ENCODE measurements around the gene NKX2-3. TPM values are rescaled to one million over a fixed set of nuclear protein-coding genes. Genes with fewer than 3 reads are reported as not detected.

Gene NKX2-3
- total RNA-seq, 1 donor from 2014 or later, result not detected

DNA sequence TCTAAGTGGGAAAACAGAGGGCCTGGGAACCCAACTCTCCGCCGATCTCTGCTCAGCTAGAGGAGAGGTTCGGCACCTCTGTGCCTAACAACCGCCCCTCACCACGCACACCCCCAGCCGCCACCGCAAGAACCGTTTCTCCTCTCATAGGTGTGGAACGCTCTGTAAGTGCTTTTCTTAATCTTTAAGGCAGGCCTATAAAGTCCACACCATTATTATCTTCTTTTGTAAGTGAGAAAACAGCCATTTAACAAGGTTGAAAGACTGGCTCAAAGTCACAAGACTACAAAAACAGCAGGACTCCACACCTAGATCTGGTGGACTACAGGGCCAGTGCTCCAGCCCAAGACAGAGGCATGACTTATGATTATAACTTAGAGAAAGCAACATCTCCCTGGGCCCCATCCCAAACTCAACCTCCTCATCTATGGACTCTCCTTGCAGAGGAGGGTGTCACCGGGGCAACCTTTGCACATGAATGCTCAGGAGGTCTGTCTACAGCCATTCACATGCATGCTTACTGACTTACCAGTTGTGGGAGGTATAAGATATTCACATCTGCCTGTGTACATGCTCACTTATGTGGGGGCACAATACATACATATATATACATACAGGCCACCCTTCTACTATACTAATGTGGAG, 7.9 kb upstream of the NKX2-3 start:
- ATAC-seq (ENCODE audit: poor library complexity), result no peak
- DNase-seq, result no peak
- intact Hi-C loops (cut with DNase I), result no loop called here

DNA sequence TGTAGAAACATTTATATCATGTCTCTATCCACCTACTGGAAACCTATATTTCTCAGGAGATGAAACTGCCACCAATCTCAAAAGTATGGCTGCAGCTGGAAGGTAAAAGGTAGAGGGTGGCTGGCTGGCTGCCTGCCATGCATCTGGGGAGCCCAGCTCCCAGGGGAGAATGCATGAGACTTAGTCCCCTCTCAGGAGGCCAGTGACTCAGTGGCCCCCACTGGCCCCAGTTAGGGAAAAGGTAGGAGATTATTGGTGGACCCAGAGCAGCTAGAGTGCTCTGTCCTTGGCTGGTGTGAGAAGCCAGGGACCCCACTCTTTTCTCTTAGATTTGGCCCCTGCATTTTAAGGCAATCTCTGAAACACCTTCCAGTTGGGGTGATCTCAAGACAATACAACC, 6.8 kb upstream of the NKX2-3 start:
- ATAC-seq (ENCODE audit: poor library complexity) (no peak), DNase-seq (no peak)
- intact Hi-C loops (cut with DNase I), result no loop called here

DNA sequence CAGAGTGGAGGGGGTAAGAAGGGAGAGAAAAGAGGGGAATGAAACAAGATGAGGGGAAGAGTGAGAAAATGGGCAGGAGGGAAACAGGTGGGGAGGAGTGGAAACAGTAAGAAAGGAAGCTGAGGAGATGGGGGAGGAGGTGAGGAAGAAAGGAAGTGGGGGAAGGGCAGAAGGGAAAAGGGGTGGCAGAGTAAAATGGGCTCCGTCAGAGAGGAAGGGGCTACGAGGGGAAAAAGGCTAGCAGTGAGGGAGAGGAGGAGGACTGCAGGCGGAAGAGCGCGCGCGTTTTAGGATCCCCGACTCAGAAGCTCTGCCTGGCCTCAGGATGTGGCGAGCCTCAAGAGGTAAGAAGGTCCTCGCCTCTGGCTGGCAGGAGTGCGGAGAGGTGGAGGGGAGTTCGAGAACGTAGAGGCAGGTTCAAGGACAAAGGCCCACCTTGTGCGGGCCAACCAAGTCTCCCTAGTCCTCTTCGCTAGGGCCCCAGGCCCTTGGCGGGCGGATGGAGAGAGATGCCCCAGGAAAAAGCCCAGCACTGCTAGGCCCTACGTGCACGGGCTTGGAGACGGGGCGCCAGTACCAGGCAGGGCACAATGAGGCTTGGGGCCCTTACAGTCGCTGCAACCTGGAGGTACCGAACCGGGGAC, 5.8 kb upstream of the NKX2-3 start:
- intact Hi-C loops (cut with DNase I), result no loop called here
- DNase-seq, result no peak
- ATAC-seq (ENCODE audit: poor library complexity), result no peak

DNA sequence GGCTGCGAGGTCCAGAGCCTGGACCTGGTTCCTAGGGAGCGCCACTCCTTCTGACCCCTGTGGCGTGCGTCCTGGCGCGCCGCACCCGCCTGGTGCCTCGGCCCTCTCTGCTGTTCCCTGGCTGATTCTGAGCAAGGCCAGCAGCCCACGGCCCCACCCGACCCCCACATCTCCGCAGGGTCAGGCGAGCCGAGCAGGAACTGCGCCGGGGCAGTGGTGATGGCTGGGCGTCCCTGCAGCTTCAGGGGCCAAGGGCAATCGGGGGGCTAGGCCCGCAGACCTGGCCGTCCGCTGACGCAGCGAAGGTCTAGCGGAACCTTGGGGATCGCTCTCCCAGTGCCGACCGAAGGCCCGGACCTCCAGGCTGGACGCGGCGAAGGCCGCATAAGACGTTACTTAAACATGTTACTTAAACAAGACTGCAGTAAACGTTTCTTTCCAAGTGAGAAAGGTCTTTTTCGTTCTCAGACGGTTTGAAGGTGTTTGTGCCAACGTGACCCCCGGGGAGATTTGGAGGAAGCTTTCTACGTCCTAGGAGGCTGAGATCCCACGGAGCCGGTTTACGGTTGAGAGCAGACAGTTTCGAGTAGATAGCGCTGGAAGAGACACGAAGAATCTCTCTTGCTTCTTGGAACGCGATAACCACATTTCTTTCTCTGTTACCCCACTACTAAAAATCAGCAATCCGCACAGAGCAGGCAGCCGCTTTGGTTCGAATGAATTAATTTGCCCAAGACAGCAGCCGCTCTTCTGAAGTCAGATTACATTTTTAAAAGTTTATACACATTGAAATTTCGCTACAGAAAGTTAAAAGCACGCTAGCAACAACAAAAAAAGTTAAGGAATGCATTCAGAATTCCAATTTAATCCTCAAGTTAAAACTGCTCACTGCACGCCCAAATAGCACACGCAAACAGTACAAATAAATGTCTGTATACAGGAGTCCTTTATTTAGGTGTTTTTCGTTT, 4.9 kb upstream of the NKX2-3 start:
- intact Hi-C loops (cut with DNase I), result no loop called here

DNA sequence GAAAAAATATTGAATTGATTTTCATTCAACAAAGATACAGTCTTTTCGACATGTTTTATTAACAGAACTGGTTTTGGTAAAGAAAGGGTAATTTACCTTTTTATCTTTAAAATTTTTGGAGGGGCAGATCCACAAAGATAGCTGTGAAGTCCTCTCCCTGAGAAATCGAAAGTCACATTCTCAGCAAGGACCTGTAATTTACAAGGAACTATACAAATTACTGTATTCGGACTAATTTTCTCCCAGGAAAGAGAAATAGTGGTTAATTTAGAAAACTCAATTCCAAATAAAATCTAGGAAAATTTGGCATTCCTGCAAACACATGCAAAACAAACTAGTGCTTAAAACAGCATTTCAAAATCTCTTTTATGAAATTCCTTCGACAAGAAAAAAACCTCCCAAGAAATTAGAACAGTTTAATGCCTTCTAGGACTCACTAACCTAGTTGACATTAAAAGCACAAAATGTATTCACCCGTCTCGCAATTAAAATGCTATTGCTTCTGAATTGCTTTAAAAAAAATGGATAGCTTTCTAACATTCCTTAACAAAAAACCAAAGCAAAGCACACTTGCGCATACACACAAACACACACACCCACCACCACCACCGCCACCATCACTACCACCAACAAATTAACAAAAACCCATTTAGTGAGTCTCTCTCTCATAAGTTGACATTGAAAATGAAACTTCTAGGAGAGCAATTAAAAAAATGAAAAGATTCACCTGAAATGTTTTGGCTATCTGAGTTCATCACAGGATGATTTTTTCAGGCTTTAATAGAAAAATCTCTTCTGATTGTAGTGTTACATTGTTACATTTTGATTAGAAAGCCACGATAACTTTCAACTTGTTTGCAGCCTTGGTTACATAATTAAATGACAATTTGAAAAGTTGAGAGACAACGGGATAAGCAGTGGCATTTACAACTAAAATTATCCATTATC, 4.0 kb upstream of the NKX2-3 start:
- no peak for ATAC-seq (ENCODE audit: poor library complexity)
- intact Hi-C loops (cut with DNase I), result no loop called here
- no peak for DNase-seq

More for the DNA sequence above, 4.9 kb upstream of the NKX2-3 start:
- no peak for ATAC-seq (ENCODE audit: poor library complexity)
- no peak for DNase-seq

DNA sequence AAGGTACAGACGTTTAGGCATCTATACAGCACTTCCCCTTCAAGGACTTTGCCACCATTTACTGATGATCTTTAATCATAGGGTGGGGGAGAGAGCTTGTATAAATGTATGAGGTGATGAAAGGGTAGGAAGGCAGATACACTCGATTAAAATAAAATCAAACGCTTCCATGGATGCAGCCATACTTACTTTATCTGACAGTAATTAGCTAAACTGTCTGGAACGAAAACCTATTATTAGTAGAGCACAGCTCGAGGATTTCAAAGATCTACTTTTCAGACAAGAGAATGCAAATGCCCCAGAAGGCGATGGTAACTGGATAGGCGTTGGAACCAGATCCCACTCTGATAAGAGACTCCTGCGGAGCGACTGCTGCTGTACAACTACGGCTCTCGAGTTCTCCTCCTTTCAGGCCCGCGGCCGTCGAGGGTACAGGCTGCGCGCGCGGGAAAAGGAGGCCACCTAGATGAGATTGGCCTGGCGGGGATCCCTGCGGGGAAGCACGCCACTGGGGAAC, 3.1 kb upstream of the NKX2-3 start:
- no peak for ATAC-seq (ENCODE audit: poor library complexity)
- intact Hi-C loops (cut with DNase I), result no loop called here
- no peak for DNase-seq

DNA sequence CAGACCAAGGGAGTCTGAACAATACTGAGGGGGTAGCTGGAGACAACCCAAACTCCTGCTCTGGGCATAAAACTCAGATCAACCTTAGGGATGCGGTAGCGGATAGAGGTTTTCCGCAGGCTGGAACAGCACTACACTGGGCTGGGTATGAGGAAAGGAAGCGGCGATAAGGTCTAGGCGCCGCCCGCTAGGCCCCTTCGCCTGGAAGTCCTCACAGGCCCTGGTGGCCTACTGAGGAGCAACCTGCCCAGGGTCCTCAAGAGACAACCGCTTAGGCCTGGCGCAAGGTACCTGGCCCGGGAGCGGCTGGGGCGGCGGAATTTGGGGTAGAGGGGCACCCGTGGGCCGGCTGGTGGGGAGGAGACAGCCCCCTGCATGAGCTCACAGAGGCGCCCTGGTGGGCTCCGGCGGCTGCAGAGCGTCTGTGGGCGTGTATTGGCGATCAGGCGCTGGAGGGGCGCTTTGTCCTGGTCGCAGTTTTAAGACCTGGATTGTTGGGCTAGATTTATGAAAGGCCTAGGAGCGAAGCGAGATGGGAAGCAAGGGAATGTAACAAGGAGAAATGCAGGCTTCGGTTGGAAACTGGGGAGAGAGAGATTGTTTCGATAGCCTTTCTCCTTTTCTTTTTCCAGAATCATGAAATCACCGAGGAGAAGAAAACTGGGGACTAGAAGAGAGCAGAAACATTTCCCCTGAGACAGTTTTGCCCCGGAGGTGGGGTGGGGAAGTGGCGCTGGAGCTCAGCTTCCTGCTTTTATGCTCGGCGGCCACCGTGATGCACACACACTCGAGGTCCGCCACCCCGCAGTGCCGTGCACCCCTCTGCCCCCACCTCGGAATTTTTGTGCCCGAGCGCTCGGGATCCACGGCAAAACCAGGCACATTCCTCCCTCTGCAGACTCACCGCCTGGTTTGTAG, 2.4 kb upstream of the NKX2-3 start:
- DNase-seq, result peak; percentile 42
- intact Hi-C loops (cut with DNase I), result no loop called here
- no peak for ATAC-seq (ENCODE audit: poor library complexity)

DNA sequence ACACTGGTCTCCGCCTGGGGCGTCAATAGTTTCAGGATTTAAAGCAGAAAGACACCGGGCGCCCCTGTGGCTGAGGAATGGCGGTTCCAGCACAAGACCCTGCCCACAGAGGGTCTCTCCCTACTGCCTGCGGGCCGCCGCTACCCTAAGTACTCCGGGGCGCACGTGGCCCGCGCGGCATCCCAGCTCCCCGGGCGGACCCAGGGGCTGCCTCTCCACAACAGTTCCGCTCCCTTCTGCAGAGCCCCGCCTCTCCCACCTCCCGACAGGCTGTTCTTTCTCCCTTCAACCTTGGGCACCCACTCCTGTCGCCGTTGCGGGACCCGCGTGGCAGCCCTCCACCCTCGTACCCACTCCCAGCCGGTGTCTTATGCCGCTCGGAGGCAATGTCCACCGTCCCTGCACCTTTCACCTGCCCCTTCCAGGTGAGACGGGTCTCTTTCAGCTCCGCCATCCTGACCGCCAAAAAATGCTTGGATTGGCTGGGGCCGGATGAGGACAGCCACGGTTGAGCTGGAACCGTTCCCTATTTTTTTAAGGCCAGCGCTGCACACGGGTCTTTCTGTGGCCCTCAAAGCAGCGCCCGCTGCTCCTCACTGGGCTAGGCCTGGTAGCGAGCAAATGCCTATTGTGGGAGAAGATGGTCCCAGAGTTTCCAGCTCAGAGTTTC, 1.6 kb upstream of the NKX2-3 start:
- intact Hi-C loops (cut with DNase I), result no loop called here
- ATAC-seq (ENCODE audit: poor library complexity) (no peak), DNase-seq (no peak)

DNA sequence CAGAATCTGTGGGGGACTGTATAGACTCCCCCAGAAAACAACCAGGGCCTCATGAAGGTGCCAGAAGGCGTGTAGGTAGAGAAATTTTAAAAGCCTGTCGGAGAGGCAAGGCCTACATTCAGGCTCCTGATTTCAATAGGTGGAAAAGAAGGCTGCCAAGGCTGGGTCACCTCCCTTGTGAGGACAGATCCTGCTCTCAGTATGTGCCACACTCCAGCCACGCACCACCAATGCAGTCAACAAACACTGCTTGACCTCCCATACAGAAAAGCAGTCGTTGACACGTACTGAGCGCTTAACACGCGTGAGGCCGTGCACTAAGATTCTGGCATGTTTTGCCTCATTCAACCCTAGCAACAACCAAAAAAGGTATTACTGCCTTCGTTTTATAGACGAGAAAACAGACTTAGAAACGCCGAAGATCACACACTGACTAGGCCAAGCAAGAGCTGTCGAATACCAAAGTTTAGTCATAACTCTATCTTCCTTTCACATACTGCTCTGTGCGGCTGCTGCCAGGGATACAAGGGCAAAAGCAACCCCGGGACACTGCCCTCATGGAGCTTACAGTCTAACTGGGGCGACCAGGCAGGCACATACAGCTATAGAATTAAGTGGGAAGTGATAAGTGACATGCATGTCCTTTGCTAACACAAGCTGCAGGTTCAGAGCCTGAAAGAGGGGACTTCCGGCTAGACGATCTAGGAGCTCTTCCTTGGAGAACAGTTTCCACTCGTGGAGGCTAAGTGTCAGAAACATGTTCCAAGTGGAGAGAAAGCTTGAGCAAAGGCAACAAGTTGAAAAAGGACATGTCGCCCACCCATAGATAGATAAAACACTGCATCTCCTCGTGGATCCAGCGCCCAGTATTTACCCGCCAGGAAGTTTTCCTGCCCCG, 797 bp upstream of the NKX2-3 start:
- DNase-seq (no peak), ATAC-seq (ENCODE audit: poor library complexity) (no peak)
- intact Hi-C loops (cut with DNase I), result no loop called here

DNA sequence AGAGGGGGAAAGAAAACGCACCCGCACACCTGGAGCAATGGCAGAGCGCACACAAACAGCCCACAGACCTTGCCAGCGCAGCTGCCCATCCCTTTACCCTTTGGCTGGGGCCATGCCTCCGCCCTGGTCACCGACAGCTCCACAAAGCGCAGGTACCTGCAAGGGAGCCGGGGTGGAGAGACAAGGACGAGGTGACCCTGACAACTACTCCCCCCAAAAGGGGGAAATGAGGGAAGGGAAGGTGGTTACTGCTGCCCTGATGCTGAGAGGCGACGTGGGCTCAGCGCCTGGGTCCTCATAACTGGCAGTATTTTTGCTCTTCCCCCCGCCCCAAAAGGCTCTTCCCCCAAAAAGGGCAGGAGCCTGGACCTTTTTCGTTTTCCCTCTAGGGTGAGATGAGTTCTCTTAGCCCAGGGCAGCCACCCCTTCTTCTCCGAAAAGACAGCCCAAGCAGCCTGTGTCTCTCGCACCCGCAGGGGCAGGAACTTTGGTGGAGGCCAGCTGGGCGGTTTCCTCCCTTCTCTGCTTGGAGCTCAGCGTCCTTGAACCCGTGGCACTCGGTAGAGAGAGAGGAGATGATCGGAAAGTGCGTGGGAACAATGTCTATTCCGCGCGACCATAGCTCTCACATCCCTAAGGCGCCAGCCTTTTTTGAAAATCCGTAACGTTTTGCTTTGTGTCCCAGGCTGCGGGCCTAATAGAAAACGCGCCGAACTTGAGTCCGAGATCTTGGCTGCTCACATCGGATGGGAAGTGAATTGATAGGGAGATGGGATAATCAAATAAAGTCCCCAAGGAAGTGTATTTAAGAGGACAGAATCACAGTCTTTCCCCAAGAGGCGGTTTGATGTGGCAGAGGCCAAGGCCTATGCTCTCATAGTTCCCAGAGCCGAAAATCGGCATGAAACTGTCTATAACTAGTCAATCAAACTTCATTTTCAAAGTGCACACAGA, 1.0 kb downstream of the NKX2-3 start:
- DNase-seq (no peak), ATAC-seq (ENCODE audit: poor library complexity) (no peak)
- intact Hi-C loops (cut with DNase I), result no loop called here

DNA sequence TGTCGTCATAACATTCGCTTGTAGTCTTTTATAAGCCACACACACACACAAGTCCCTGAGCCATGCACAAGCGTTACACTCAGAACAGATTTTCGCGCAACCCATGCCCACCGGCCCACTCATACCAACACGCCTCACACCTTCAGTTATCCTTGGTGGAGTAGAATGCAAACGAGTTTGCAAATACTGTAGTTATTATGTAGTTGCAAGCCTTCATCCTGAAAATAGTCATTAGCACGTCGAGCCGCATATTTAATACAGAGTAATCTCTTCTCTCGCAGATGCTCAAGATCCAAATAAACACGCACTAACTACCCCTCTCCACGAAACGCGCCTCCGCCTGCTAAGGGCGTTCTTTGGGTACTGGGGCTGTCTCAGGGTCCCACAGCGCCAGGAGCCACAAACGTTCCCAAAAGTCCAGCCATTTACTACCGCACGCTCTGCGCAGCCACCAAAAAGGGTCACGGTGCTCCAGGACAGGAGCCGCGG, 1.8 kb downstream of the NKX2-3 start:
- no peak for ATAC-seq (ENCODE audit: poor library complexity)
- intact Hi-C loops (cut with DNase I), result no loop called here
- DNase-seq, result no peak

DNA sequence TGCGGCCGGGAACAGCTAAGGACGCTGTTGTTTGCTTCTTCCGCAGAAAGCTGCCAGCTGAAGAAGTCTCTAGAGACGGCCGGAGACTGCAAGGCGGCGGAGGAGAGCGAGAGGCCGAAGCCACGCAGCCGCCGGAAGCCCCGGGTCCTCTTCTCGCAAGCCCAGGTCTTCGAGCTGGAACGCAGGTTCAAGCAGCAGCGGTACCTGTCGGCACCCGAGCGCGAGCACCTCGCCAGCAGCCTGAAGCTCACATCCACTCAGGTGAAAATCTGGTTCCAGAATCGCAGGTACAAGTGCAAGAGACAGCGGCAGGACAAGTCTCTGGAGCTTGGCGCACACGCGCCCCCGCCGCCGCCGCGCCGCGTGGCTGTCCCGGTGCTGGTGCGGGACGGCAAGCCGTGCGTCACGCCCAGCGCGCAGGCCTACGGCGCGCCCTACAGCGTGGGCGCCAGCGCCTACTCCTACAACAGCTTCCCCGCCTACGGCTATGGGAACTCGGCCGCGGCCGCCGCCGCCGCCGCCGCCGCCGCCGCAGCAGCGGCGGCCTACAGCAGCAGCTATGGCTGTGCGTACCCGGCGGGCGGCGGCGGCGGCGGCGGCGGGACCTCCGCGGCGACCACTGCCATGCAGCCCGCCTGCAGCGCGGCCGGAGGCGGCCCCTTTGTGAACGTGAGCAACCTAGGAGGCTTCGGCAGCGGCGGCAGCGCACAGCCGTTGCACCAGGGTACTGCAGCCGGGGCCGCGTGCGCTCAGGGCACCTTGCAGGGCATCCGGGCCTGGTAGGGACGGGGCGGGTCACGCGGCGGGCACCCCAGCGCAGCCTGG, 2.4 kb downstream of the NKX2-3 start:
- intact Hi-C loops (cut with DNase I), result no loop called here

DNA sequence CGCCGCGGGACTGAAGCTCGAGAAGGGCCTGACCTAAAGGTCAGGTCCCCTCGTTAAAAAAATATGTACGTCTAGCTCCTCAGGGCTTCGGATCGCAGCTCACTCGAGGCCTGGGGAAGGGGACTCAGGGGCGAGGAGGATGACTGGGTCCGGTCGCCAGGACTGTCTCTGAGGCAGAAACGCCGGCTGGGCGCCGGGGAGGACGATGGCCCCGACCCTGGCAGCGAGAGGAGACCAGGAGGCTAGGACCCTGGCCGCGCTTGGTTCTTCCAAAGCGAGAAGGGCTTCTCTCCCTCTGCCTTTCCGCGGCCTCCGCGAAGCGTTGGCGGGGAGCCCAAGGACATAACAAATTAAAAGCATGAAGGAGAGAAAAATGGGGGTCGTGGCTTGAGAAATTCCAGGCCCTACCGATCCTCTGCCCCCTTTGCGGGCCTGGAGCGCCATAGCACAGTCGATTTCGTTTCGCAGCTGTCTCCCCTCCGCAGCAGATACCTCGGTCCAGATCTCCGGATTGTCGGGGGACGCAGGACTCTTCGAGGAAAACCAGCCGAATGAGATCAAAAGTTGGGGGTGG, 3.1 kb downstream of the NKX2-3 start:
- no peak for ATAC-seq (ENCODE audit: poor library complexity)

More for the DNA sequence above, 2.4 kb downstream of the NKX2-3 start:
- peak; percentile 42 for DNase-seq
- peak; percentile 67 for ATAC-seq (ENCODE audit: poor library complexity)

More for the DNA sequence above, 3.1 kb downstream of the NKX2-3 start:
- intact Hi-C loops (cut with DNase I), result no loop called here
- DNase-seq, result peak; percentile 36

Measured in Right ventricle myocardium superior (tissue), 1 donor.